NCI-H2107 treated with DMSO at 0.1 percent for 48 hours (cell line): ENCODE data around the gene NDUFS7.

Experiments used
- DNase-seq: peaks from one replicate; lab custom pipeline; 2025; ENCODE audit not compliant: unreplicated experiment; lab: John Stamatoyannopoulos, UW

Gene NDUFS7

DNA sequence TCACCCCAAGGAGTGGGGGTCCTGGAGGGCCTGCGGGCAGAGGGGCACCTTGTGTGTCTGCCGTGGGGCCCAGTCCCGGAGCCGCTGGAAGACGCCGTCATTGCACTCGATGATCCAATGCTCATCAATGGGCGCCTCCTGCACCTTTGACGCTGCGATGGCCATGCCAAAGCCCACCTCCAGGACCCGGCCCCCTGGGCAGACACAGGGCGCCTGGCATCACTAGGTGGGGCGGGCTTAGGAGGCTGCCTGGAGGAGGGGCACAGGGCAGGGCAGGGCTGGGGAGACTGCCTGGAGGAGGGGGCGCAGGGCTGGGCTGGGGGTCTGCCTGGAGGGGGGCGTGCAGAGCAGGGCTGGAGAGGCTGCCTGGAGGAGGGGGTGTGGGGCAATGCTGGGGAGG lies 16.0 kb downstream of the NDUFS7 start:
- DNase-seq = no peak

- peak; percentile 21 for DNase-seq
These were observed 16.8 kb downstream of the NDUFS7 start for GRCh38 chr19:1400281-1401137.

DNA sequence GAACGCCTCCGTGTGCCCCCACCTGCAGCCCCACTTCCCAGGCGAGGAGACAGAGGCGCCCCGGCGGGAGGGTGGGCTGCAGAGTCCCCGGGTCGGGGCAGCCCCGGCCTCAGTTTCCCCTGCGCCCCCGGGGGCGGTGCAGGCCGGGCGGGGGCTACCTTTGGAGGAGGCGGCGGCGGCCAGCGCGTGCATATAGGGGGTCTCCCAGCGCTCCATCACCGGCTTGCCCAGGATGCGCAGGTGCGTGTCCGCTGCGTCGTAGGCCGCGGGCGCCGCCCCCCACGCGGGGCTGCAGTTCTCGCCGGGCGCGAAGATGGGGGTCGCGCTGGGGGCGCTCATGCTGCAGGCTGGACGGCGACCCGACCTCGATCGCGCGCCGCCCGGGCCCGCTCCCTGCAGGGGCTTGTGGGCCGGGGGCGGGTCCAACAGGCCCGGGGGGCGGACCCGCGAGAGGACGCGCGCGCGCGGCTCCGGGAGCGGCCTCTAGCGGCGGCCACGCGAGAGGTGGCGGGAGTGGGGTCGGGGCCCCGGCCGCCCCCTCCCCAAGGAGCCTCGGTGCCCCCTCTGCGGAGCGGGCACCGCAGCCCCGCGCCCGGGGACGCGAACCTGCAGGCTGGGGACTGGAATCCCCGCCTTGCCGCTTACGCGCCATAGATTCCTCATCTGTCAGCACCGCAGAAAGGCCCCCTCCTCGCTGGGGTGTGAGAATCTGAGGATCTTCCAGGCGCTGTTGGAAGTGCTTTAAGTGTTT lies 17.6 kb downstream of the NDUFS7 start, which contains the start of gene GAMT:
GAMT (minus strand) TSS at position 405 of the 751 bp plus-strand sequence; CDS start at position 339, 66 bp downstream.
- no peak for DNase-seq

GRCh38 chr19:1401889-1402217 lies 18.1 kb downstream of the NDUFS7 start:
- no peak for DNase-seq

DNA sequence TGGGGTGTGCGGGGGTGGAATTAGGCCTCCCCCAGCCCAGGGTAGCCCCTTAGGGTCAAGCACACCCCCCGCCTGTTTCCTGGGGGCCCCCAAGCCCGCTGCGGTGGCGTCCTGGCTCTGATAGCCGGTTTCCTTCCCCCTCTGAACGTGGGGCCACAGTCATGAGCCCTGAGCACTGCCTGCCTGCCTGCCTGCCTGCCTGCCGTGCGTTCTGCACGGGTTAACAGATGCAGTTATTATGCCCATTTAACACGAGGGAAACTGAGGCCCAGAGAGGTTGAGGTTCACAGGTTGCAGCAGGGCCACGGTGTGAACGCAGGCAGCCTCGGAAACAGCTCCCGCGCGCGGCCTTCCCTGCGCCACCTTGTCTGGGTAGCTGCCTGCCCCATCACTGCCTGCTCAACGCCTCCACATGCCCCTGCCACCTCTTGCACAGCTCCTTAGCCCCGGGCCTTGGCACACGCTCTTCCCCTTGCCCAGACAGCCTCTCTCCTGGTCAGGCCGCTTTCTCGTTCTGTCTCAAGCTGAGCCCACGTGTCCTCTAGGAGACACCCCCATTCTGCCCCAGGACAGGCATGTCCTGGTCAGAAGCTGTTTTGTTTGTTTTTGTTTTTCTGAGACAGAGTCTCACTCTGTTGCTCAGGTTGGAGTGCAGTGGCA lies 18.8 kb downstream of the NDUFS7 start:
- DNase-seq = no peak

GRCh38 chr19:1406774-1407527 lies 23.2 kb downstream of the NDUFS7 start:
- DNase-seq = peak; percentile 89

DNA sequence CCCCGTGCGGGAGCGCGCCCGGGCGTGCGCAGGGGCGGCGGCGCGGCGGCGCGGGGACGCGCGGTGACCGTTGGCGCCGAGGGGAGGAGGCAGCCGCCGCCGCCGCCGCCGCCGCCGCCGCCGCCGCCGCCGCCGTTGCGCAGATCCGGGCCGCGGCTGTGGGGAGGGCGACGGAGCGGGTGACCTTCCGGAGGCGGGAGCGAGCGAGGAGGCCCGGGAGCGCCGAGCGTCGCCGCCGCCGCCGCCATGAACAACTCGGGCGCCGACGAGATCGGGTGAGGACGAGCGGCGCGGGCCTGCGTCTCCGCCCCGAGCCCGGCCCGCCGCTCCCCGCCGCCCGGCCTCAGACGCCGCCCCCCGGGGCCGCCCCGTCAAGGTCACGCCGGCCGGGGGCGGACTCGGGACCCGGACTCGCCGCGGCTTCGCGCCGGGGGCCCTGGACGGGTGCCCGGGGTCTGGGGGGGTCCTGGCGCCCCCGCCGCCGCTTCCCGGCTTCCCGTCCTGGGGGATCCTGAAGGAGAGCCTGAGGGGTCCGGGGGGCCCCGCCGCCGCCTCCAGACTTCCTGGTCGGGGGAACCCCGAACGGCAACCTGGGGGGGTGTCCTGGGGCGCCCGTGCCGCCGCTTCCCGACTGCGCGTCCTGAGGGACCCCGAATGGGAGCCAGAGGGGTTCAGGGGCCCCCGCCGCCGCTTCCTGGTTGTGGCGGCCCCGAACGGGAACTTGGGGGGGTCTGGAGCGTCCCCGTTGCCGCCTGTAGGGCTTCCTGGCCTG lies 24.0 kb downstream of the NDUFS7 start, which contains the start of gene DAZAP1:
DAZAP1 (plus strand) TSS at position 59 of the 772 bp plus-strand sequence; CDS start at position 247, 188 bp downstream.
- no peak for DNase-seq

DNA sequence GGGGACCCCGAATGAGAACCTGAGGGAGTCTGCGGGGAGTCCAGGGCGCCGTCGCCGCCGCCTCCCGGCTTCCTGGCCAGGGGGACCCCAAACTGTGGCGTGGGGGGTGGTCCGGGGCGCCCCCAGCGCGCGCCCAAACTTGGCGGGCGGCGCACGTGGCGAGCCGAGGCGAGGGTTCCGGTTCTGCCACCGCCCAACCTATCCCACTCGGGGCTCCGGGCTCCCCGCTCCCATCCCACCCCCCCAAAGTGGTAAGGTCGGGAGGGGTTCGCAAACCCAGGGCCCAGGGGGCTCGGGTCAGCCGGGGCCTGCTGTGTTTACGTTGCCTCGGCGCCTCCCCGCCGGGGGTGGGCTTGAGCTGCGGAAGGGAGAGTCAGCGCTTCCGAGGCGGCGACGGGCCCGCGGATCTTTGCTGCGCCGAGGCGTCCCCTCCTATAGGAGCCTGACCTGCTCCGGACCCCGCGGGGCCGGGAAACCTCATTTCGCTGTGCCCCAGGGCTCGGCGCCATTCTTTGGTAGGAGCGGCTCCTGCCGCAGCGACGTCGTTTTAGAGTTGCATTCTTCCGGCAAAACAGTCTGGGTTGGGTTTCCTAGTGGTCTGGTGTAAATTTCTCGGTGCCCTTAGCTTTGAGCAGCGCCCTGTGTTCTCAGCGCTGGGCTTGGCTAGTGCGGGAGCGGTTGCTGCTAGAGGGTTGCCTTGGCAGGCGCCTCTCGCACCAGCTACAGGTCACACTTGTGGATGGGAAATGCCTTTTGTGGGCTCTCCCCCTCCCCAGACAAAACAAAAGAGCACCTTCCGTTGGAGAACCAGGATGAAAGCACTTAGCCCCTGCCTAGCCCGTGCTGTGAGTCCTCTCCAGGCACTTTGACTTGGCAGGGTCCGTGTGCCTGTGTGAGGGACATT lies 24.8 kb downstream of the NDUFS7 start:
- DNase-seq = no peak

- DNase-seq = no peak
These were observed 25.7 kb downstream of the NDUFS7 start for GRCh38 chr19:1409204-1410005.

DNA sequence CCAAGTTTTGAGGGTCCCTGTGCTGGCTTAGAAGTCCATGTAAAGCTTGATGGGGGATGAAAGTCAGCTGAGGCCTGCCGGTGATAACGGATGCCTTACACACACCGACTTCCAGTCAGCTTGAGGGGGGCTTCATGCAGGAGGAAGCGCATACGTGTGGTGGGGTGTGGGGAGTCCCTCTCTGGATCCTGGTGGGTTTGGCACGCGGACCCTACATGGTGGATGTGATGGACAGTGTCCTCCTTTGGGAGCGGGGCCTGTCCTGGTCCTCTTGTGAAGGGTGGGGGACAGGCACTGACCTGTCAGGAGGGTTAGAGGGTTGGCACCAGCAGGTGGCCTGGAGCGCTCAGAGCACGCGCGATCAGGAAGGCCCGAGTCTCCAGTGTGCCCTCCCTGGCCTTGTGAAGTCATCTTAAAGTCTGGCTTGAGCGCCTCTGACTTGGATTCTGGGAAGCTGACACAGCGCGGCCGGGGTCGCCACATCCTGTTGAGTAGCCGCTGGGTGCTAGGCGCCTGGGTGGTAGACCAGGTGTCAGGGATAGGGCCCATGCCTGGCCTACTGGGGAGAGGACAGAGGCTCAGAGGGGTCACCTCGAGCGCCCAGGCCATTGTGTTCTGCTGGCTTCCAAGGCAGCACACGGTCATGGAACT lies 26.6 kb downstream of the NDUFS7 start:
- no peak for DNase-seq

DNA sequence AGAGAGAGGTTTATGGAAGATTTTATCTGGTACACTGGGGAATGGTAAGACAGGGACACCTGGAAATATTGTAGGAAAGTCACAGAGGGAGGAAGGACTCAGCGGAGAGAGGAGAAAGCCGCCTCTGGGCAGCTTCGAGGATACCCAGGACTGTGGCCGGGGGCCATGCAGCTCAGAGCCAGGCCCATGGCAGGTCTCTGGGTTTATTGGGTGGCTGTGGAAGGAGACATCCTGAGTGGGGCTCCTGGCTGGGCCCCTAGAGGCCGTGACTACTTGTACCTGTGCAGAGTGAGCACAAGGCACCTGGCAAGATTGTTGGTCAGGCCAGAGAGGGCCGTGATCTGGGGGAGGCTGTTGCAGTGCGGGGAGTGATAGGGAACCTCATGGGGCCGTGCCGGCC lies 27.1 kb downstream of the NDUFS7 start:
- DNase-seq = no peak

DNA sequence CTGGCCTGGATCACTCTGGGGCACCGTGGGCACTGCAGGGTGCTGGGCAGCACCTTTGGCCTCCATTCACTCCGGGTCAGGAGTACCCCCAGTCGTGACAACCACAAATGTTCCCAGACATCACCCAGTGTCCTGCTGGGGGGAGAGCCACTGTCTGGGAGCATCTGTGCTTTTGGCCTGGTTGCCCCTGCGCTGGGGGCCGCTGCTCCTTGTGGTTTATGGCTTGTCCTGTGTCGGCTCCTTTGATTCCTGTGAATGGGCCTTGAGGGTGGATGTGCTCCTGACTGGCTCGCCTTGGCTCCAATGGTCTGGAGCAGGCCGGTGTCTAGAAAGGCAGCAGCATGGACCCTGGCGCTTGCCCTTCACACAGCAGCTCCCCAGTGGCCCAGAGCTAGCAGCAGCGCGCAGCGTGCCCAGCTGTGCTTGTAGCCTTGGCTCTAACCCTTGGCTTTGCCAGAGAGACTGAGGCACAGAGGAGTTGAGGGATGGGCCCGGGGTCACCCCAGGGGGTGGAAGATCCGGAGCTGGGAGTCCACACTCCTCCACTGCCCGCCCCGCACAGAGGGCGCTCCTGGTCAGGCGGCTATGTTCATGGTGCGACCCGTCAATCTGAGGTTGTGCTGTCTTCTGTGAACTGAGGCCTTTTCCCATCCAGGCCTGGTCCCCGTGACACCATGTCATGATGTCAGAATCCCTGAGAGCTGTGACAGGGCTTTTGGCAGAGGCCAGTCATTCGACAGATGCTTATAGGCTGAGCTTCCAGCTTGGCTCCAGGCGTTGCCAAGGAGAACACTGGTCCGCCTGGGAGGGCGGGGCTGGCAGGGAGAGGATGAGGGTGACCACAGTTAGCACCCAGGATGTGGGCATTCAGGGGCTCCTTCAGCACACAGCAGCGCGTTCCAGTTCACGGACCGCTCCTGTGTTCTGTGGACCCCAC lies 27.8 kb downstream of the NDUFS7 start:
- no peak for DNase-seq

DNA sequence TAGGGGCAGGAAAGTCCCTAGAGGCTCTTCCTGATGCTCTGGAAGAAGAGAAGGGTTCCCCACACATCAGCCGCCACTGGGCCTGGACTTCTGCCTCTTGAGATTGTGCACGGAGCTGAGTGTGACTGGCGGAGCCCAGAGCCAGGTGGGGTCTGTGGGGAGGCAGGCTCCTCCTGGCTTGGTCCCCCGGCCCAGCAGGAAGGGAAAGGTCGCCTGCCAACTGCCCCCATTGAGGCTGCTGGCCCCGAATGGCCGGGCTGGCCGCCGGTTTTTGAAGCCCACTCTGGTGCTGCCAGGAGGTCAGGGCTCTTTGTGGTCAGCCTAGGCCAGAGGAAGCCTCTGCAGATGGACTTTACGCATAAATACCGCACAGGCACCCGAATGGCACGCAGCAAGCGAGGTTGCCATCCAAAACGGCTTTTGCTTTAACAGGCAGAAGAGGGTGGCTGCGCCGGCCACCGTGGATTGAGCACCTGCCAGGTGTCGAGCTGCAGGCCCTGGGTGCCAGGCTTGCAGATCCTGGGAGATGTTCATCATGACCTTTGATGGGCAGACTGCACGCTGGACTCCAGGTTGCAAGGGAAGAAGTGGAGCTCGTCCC lies 28.7 kb downstream of the NDUFS7 start:
- DNase-seq = no peak

- no peak for DNase-seq
These were observed 29.5 kb downstream of the NDUFS7 start for GRCh38 chr19:1412995-1413800.

GRCh38 chr19:1416014-1416841 lies 32.5 kb downstream of the NDUFS7 start:
- no peak for DNase-seq
